Measurements from ENCODE around the gene PNPLA6. TPM values are rescaled to one million over a fixed set of nuclear protein-coding genes. Genes with fewer than 3 reads are reported as not detected.

PNPLA6 gene
- total and polyA plus RNA-seq, 2 of the 8 experiments (the other 6 are each of a cell fraction or from before 2014, with no cell fraction given) = 55.1 to 121 TPM

GRCh38 chr19:7600721-7601120 is 65.2 kb downstream of the PNPLA6 start:
- Histone ChIP-seq H3K4ac (replicated peaks; ENCODE audit: insufficient read length, low read depth, low read length) (no peak overlapping the region), H2BK120ac (replicated peaks; ENCODE audit: low read depth, low read length) (no peak overlapping the region), H2BK15ac (ENCODE audit: low read length) (no peak overlapping the region), H3K14ac (ENCODE audit: insufficient read length) (no peak overlapping the region), H3K4me3 (ENCODE audit: extremely low read depth in 1 of 4, insufficient read depth in 2 of 4, low read depth in 3 of 4, low read length in 4 of 4) (no peak overlapping the region), H3K36me3 (ENCODE audit: control insufficient read depth in 2 of 4, insufficient read depth in 4 of 4, low read length in 3 of 4) (no peaks in the 10 kb centered on the region), H3K27me3 (replicated peaks in 1 of 4; ENCODE audit: control insufficient read depth in 3 of 4, extremely low read depth in 1 of 4, insufficient read depth in 3 of 4, low read length in 3 of 4) (no peaks in the 10 kb centered on the region), H3K4me1 (replicated peaks in 1 of 4; ENCODE audit: control insufficient read depth in 3 of 4, insufficient read depth in 4 of 4, low read length in 3 of 4) (peaks cover 0 to 9% (median 5%) of the 10 kb centered on the region in 4 experiments; a peak in 5 of 7 replicates), H3K23me2 (ENCODE audit: low read depth, low read length) (peaks cover 11% of the 10 kb centered on the region; the same call in 1 of the 2 replicates), H3K27ac (ENCODE audit: low read depth, low read length) (no peak overlapping the region), H4K8ac (ENCODE audit: extremely low read depth, insufficient read depth, low read length) (no peak overlapping the region), H4K20me1 (replicated peaks in 1 of 2; ENCODE audit: control insufficient read depth in 1 of 2, insufficient read depth in 2 of 2, low read length in 2 of 2) (peaks cover 8 to 26% of the 10 kb centered on the region in 2 experiments), H3K18ac (ENCODE audit: extremely low read depth, low read length) (no peak overlapping the region), H3K56ac (replicated peaks; ENCODE audit: insufficient read length, low read depth, low read length) (no peak overlapping the region), H3K4me2 (ENCODE audit: insufficient read depth in 1 of 2, low read depth in 2 of 2, low read length in 2 of 2) (no peak overlapping the region), H3K9me3 (ENCODE audit: insufficient read depth in 2 of 2, low read depth in 1 of 2, low read length in 1 of 2) (no peaks in the 10 kb centered on the region), H3K23ac (ENCODE audit: insufficient read length) (no peak overlapping the region), H2BK5ac (ENCODE audit: low read depth, low read length) (no peak overlapping the region), H4K91ac (replicated peaks; ENCODE audit: insufficient read length, low read length) (no peak overlapping the region), H4K5ac (ENCODE audit: insufficient read length, low read depth, low read length) (no peak overlapping the region), H2AK5ac (ENCODE audit: low read depth, low read length) (no peak overlapping the region), H2BK12ac (ENCODE audit: low read depth, low read length) (no peak overlapping the region), H2AFZ (ENCODE audit: low read length) (no peak overlapping the region), H3K9ac (replicated peaks in 1 of 4; ENCODE audit: extremely low read depth in 1 of 4, low read depth in 3 of 4, low read length in 3 of 4) (no peak overlapping the region), H3K79me1 (ENCODE audit: low read depth, low read length) (peaks cover 7% of the 10 kb centered on the region), H3K79me2 (ENCODE audit: control insufficient read depth in 1 of 2, insufficient read depth in 2 of 2, low read length in 2 of 2) (peaks cover 0 to 28% of the 10 kb centered on the region in 2 experiments; a peak in 2 of 4 replicates), H2BK20ac (ENCODE audit: low read length) (no peak overlapping the region)
- DNase-seq (ENCODE audit: low read depth in 1 of 2, low spot score in 2 of 2) = no peak
- CTCF ChIA-PET (ENCODE audit: partially characterized antibody) = no interaction called here
- no peak for FAIRE-seq
- no peak for TF ChIP-seq HDAC2 (IDR thresholded peaks at IDR 0.05; ENCODE audit: borderline replicate concordance in 1 of 2, low read depth in 2 of 2, low read length in 2 of 2)
- POLR2A ChIA-PET (ENCODE audit: partially characterized antibody) = interaction anchor here (0.8 kb wide), 1 partner anchor 1141 kb away, joined by 4 read pairs; the partner anchor contains the start of gene SLC25A23

Measured in H1 (cell line).